Tibial nerve (tissue), 3 donors: Measurements from ENCODE around the gene DAPK1.

Experiments used
- POLR2A ChIP-seq, 2 donors: fragments of 450-650 bp; IDR thresholded peaks; one replicate each; pipeline ENCODE4 v1.6.1; 2017; ENCODE audit warnings: antibody characterized with exemption in 2 of 2, mild to moderate bottlenecking in 2 of 2, moderate library complexity in 2 of 2
- TF ChIP-seq, protein P1 (sequence below), 5 experiments: fragments of 200-600 bp in 3 of 5; fragments of 450-650 bp in 2 of 5; sonication (generic) in 3 of 5; IDR thresholded peaks; one replicate each; pipeline ENCODE4 v1.5.1; 2016 to 2019; ENCODE audit warnings: antibody characterized with exemption in 5 of 5, mild to moderate bottlenecking in 3 of 5, moderate library complexity in 2 of 5

DNA sequence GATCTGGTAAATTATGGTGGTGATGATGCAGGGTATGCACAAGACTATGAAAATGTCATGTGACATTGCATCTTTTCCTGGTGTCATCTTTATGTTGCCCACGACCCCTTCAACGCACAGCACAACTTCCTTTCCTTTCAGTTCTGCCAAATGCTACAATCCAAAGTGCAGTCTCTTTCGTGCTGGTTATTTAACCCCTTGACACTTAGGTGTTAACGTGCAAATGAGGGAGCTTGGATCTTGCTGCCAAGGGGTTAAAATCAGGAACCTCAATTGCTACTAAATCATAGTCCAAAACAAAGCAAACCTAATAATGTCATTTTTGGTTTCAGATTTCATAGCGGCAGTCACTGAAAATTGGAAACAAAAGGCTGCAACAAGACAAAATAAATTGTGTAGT, 244.2 kb downstream of the DAPK1 start:
- TF ChIP-seq, protein P1, sequence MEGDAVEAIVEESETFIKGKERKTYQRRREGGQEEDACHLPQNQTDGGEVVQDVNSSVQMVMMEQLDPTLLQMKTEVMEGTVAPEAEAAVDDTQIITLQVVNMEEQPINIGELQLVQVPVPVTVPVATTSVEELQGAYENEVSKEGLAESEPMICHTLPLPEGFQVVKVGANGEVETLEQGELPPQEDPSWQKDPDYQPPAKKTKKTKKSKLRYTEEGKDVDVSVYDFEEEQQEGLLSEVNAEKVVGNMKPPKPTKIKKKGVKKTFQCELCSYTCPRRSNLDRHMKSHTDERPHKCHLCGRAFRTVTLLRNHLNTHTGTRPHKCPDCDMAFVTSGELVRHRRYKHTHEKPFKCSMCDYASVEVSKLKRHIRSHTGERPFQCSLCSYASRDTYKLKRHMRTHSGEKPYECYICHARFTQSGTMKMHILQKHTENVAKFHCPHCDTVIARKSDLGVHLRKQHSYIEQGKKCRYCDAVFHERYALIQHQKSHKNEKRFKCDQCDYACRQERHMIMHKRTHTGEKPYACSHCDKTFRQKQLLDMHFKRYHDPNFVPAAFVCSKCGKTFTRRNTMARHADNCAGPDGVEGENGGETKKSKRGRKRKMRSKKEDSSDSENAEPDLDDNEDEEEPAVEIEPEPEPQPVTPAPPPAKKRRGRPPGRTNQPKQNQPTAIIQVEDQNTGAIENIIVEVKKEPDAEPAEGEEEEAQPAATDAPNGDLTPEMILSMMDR (IDR thresholded peaks at IDR 0.05): no peak
- no peak for TF ChIP-seq POLR2A (IDR thresholded peaks at IDR 0.05)
